Progenitor cell of endocrine pancreas (in vitro differentiated cells): Measurements from ENCODE around the gene POFUT1. TPM values are rescaled to one million over a fixed set of nuclear protein-coding genes. Genes with fewer than 3 reads are reported as not detected.
A peak's percentile ranks its signal among the peaks of the same experiment; 100 is the strongest.

Experiments used
- DNase-seq: peaks from one replicate; pipeline ENCODE4 v3.0.0; 2021; ENCODE audit warnings: low spot score; ENCODE audit not compliant: unreplicated experiment
- H3K27ac Mint-ChIP-seq: 2 replicates; pipeline ENCODE4 v1.8.0; 2021; ENCODE audit warnings: mild to moderate bottlenecking, moderate library complexity, mixed read lengths
- H3K27me3 Mint-ChIP-seq: 2 replicates; pipeline ENCODE4 v1.8.0; 2021; ENCODE audit warnings: mixed read lengths
- H3K36me3 Mint-ChIP-seq: 2 replicates; pipeline ENCODE4 v1.8.0; 2022; ENCODE audit warnings: mixed read lengths; ENCODE audit not compliant: insufficient read depth
- H3K4me1 Mint-ChIP-seq: 2 replicates; pipeline ENCODE4 v1.8.0; 2021; ENCODE audit warnings: low read depth, mixed read lengths
- H3K4me3 Mint-ChIP-seq: 2 replicates; pipeline ENCODE4 v1.8.0; 2021; ENCODE audit warnings: low read depth, mild to moderate bottlenecking, moderate library complexity, mixed read lengths
- H3K9me3 Mint-ChIP-seq: 2 replicates; pipeline ENCODE4 v1.8.0; 2021; ENCODE audit warnings: low read depth, mixed read lengths
- long read RNA-seq: library from polyadenylated mRNA; unstranded; transcript quantifications from one replicate; pipeline ENCODE4 v2.0.0, GENCODE V29; 2020
- total RNA-seq: library from RNA; stranded (reverse); gene quantifications from 2 replicates; pipeline ENCODE4 v1.2.1, GENCODE V29; 2021
- TF ChIP-seq, protein P1 (sequence below): fragments of 200-600 bp; sonication (generic); IDR thresholded peaks from one replicate; pipeline ENCODE4 v1.5.0; 2021; ENCODE audit warnings: antibody characterized with exemption, mild to moderate bottlenecking; ENCODE audit not compliant: unreplicated experiment

POFUT1 gene
- 48.7 and 49.8 TPM in 2 replicates for total RNA-seq
- long read RNA-seq, full-length matches to known transcripts, result 52 of 113 reads
- long read RNA-seq, partial matches to known transcripts, result 49 of 113 reads
- long read RNA-seq, other reads (novel, unspliced or antisense), result 12 of 113 reads

GRCh38 chr20:32207626-32208498 lies at the start of gene POFUT1, which contains the start of gene PLAGL2:
POFUT1 (plus strand) TSS chr20:32207880; CDS start chr20:32207942, 62 bp downstream.
PLAGL2 (minus strand) TSS chr20:32207743; CDS start chr20:32202178, 5,565 bp downstream.
- DNase-seq, result peak; percentile 90
- Mint-ChIP-seq H3K27me3 (no peaks in the 10 kb centered on the region), H3K4me3 (peak within 1 kb of the TSS; percentile 97), H3K9me3 (no peaks in the 10 kb centered on the region), H3K27ac (peak within 1 kb of the TSS; percentile 99), H3K4me1 (peaks cover 50% of the 10 kb centered on the region), H3K36me3 (peaks cover 11% of the 10 kb centered on the region)
- TF ChIP-seq, protein P1, sequence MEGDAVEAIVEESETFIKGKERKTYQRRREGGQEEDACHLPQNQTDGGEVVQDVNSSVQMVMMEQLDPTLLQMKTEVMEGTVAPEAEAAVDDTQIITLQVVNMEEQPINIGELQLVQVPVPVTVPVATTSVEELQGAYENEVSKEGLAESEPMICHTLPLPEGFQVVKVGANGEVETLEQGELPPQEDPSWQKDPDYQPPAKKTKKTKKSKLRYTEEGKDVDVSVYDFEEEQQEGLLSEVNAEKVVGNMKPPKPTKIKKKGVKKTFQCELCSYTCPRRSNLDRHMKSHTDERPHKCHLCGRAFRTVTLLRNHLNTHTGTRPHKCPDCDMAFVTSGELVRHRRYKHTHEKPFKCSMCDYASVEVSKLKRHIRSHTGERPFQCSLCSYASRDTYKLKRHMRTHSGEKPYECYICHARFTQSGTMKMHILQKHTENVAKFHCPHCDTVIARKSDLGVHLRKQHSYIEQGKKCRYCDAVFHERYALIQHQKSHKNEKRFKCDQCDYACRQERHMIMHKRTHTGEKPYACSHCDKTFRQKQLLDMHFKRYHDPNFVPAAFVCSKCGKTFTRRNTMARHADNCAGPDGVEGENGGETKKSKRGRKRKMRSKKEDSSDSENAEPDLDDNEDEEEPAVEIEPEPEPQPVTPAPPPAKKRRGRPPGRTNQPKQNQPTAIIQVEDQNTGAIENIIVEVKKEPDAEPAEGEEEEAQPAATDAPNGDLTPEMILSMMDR, result peak; percentile 45

DNA sequence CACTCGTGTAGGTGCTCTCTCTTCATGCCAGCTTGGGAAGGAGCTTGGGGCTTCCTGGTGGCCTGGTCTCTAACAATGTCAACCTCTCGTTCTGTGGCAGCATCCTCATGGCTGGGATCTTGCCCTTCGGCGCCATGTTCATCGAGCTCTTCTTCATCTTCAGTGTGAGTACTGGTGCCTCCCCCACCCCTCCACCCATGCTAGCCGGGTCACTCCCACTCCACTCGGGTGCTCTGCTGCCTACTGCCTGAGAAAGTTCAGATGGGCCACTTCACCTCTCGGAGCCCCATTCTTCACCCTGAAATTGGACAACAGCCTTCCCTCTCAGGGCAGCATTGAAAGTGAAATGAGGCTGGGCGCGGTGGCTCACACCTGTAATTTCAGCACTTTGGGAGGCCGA lies 49.3 kb upstream of the POFUT1 start:
- H3K36me3 Mint-ChIP-seq, result peaks cover 41% of the 10 kb centered on the region
- H3K27ac Mint-ChIP-seq, result peak overlapping the region; percentile 76

GRCh38 chr20:32158943-32159660 lies 48.6 kb upstream of the POFUT1 start:
- H3K27me3 Mint-ChIP-seq, result no peaks in the 10 kb centered on the region
- no peaks in the 10 kb centered on the region for H3K9me3 Mint-ChIP-seq
- DNase-seq, result no peak
- no peak overlapping the region for H3K4me3 Mint-ChIP-seq
- H3K27ac Mint-ChIP-seq, result no peak overlapping the region
- TF ChIP-seq, protein P1, result no peak
- H3K36me3 Mint-ChIP-seq, result peaks cover 38% of the 10 kb centered on the region
- H3K4me1 Mint-ChIP-seq, result no peaks in the 10 kb centered on the region

More for the DNA sequence above, 49.3 kb upstream of the POFUT1 start:
- Mint-ChIP-seq H3K9me3 (no peaks in the 10 kb centered on the region), H3K4me1 (no peaks in the 10 kb centered on the region), H3K27me3 (no peaks in the 10 kb centered on the region), H3K4me3 (no peak overlapping the region)
- no peak for DNase-seq
- TF ChIP-seq, protein P1, result no peak

GRCh38 chr20:32159766-32160221 lies 47.9 kb upstream of the POFUT1 start:
- Mint-ChIP-seq H3K27me3 (no peaks in the 10 kb centered on the region), H3K4me1 (no peaks in the 10 kb centered on the region), H3K9me3 (no peaks in the 10 kb centered on the region), H3K4me3 (no peak overlapping the region), H3K27ac (no peak overlapping the region), H3K36me3 (peaks cover 37% of the 10 kb centered on the region)
- DNase-seq, result no peak
- TF ChIP-seq, protein P1, result no peak

DNA sequence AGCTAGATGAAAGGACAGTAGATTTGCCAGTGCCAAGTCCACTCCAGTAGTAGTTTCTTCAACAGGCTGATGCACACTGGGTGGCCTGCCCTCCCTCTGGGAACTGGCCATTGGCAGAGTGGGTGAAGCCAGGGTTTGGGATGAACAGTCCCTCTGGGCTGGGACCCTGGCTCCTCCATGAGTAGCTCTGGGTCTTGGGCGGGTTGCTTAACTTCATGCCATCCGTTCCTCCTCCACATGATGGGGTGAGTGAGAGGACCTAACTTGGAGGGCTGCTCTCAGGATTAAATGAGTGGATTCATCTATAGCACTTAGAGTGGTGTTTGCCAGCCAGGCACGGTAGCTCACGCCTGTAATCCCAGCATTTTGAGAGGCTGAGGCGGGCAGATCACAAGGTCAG lies 47.3 kb upstream of the POFUT1 start:
- TF ChIP-seq, protein P1, result no peak
- no peaks in the 10 kb centered on the region for H3K27me3 Mint-ChIP-seq
- H3K27ac Mint-ChIP-seq, result no peak overlapping the region
- H3K9me3 Mint-ChIP-seq, result no peaks in the 10 kb centered on the region
- no peak overlapping the region for H3K4me3 Mint-ChIP-seq
- no peak for DNase-seq
- H3K4me1 Mint-ChIP-seq, result no peaks in the 10 kb centered on the region
- peaks cover 38% of the 10 kb centered on the region for H3K36me3 Mint-ChIP-seq
